Activated CD4-positive, CD25-positive, alpha-beta regulatory T cell treated with anti-CD3 and anti-CD28 coated beads, Interleukin-2, amount 50 U/mL, for 72 hours (primary cell): Measurements from ENCODE around the gene TDRD12.

Experiments
- DNase-seq: peaks from one replicate; pipeline ENCODE4 v3.0.0; 2021

Gene TDRD12, protein sequence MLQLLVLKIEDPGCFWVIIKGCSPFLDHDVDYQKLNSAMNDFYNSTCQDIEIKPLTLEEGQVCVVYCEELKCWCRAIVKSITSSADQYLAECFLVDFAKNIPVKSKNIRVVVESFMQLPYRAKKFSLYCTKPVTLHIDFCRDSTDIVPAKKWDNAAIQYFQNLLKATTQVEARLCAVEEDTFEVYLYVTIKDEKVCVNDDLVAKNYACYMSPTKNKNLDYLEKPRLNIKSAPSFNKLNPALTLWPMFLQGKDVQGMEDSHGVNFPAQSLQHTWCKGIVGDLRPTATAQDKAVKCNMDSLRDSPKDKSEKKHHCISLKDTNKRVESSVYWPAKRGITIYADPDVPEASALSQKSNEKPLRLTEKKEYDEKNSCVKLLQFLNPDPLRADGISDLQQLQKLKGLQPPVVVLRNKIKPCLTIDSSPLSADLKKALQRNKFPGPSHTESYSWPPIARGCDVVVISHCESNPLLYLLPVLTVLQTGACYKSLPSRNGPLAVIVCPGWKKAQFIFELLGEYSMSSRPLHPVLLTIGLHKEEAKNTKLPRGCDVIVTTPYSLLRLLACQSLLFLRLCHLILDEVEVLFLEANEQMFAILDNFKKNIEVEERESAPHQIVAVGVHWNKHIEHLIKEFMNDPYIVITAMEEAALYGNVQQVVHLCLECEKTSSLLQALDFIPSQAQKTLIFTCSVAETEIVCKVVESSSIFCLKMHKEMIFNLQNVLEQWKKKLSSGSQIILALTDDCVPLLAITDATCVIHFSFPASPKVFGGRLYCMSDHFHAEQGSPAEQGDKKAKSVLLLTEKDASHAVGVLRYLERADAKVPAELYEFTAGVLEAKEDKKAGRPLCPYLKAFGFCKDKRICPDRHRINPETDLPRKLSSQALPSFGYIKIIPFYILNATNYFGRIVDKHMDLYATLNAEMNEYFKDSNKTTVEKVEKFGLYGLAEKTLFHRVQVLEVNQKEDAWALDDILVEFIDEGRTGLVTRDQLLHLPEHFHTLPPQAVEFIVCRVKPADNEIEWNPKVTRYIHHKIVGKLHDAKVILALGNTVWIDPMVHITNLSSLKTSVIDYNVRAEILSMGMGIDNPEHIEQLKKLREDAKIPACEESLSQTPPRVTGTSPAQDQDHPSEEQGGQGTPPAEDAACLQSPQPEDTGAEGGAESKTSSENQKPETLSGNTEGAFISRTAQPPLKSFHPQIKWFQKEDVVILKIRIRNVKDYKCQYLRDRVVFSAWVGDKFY (N-terminal part only)

GRCh38 chr19:32719611-32720059 is at the start of gene TDRD12:
TSS of gene TDRD12 (plus strand) at chr19:32719767. CDS start at chr19:32720073, 306 bp downstream.
- no peak for DNase-seq

GRCh38 chr19:32671883-32672593 is 47.5 kb upstream of the TDRD12 start:
- DNase-seq = no peak

- DNase-seq = no peak
Observed at GRCh38 chr19:32672841-32673240, 46.7 kb upstream of the TDRD12 start.

GRCh38 chr19:32673573-32673972 is 46.0 kb upstream of the TDRD12 start:
- no peak for DNase-seq

- no peak for DNase-seq
Observed at GRCh38 chr19:32674153-32674930, 45.2 kb upstream of the TDRD12 start.

GRCh38 chr19:32674931-32675719 is 44.4 kb upstream of the TDRD12 start, which contains the start of gene ANKRD27:
TSS of gene ANKRD27 (minus strand) at chr19:32675180. CDS start at chr19:32659015, 16,165 bp downstream.
- peak; percentile 99 for DNase-seq

DNA sequence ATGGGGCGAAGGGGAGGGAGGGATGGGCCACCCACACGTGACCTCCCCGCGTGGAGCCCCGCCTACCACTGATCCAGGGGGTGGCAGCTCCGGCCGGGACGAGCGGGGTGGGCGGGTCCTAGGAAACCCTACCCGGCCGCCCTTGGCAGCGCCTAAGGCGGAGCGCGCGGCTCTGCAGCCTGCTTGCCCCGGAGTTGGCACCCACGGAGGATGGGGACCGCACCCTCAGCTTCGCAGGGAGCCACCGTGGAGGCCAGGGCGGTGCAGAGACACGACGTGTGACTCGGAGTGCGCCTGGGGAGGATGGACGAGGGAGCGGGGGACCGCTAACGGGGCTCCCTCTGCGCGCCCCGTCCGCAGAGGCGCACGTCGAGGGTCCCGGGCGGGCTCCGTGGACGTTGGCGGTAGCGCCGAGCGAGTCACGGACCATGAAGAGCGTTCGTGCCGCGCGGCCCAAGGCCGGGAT is 43.8 kb upstream of the TDRD12 start, which contains the start of gene RGS9BP:
RGS9BP (plus strand) TSS at position 129 of the 466 bp plus-strand sequence. CDS start 416 bp downstream, outside the sequence.
- DNase-seq = peak; percentile 70

- DNase-seq = peak; percentile 38
Observed at GRCh38 chr19:32676186-32676894, 43.2 kb upstream of the TDRD12 start.

- no peak for DNase-seq
Observed at GRCh38 chr19:32676895-32677359, 42.6 kb upstream of the TDRD12 start.

DNA sequence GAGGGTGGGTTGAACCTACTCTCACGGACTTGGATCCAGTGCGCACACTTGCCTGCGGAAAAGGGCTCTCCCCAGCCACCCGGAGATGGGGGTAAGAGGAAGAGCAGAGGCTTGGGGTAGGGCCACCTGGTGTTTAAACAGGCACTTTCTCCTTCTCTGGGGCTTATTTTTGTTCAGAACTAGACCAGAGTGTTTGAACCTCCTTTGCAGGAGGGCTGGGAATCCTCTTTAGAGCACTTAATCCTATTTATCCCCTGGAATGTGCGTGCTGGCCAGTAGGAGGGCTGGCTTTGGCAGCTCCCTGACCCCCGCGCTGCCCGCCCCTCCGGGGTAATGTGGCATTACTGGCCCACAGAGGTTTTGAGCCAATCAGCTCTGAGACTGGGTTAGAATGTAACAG is 41.9 kb upstream of the TDRD12 start:
- no peak for DNase-seq

- no peak for DNase-seq
Observed at GRCh38 chr19:32680986-32681385, 38.6 kb upstream of the TDRD12 start.

DNA sequence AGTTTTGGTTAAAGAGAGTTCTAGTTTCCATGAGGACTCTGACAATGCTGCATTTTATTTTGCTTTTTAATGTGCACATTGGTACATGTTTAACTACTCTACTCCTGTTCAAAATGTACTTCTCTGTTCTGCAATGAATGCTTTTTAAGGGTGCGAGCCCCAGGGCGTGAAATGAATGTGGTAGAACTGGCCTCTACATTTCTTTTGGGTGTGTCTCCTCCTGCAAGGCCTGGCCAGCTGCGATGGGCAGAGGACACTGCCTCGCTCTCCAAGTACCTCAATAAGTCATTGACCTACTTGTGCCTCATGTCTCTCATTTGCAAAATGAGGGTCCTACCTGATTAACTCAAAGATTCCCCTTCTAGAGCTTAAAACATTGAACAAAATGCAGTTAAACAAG is 37.2 kb upstream of the TDRD12 start:
- no peak for DNase-seq

DNA sequence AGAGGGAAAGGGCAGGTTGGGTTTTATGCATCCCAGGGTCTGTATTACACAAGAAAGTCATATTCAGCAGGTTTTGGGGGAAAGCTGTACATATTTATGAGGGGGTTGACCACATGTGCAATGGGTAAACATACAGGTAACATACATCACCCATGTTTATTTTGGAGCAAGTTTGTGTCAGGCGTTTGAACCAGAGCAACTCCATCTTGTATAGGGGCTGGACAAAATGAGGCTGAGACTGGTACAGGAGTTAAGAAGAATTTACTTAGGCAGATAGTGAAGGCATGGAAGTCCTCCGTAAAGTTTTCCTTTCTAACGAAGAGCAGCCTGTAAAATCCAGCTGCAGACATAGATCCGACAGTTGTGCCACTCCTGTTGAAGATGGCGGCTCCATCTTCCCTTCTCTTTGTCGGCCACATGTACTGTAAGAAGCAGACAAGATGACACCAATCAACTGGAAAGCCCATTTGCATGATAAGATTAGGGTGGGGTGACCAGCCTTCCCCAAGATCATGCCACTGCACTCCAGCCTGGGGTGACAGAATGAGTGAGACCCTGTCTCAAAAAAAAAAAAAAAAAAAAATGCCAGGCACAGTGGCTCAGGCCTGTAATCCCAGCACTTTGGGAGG is 32.6 kb upstream of the TDRD12 start:
- DNase-seq = no peak

DNA sequence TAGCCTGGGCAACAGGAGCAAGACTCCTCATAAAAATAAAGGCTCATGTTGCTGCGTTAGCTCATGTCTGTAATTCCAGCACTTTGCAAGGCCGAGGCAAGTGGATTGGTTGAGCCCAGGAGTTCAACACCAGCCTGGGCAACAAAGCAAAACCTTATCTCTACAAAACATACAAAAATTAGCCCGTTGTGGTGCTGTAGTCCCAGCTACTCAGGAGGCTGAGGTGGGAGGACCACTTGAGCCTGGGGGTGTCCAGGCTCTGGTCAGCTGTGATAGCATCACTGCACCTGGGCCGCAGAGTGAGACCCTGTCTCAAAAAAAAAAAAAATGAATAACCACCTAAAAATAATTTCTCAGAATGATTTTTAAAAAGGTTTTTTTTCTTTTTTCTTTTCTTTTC is 31.9 kb upstream of the TDRD12 start:
- no peak for DNase-seq

DNA sequence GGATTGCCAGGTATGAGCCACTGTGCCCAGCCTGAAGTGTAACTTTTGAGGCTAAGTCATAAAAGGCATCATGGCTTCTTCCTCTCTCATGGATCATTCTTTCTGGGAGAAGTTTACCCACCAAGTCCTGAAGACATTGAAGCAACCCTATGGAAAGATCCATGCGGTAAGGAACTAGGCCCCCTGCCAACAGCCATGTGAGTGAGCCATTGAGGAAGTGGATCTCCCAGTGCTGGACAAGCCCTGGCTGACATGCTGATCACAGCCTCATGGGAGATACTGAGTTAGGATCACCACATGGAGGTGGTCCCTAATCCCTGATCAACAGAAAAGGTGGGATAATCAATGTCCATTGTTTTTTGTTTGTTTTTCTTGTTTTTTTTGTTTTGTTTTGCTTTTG is 31.3 kb upstream of the TDRD12 start:
- no peak for DNase-seq

- DNase-seq = peak; percentile 81
Observed at GRCh38 chr19:32691291-32691951, 28.1 kb upstream of the TDRD12 start, which contains the start of gene NUDT19. TSS of gene NUDT19 (plus strand) at chr19:32691821. CDS start at chr19:32691961, 140 bp downstream.

GRCh38 chr19:32691952-32692726 is 27.4 kb upstream of the TDRD12 start:
- DNase-seq = peak; percentile 77

- DNase-seq = no peak
Observed at GRCh38 chr19:32692727-32693061, 26.9 kb upstream of the TDRD12 start.
